Lower leg skin (tissue), 3 donors: Measurements from ENCODE around the gene DIS3L2.
"Not testable (repeated sequence)": the region's sequence is repeated elsewhere in the genome, so short reads cannot be mapped to it uniquely, and the experiment has no call there.

Source experiments
- POLR2A ChIP-seq, 2 donors: fragments of 450-650 bp; IDR thresholded peaks; one replicate each; pipeline ENCODE4 v1.6.1; 2016 to 2017; ENCODE audit warnings: antibody characterized with exemption in 2 of 2, mild to moderate bottlenecking in 1 of 2, moderate library complexity in 1 of 2
- TF ChIP-seq, protein P1 (sequence below), 3 donors: fragments of 450-650 bp; IDR thresholded peaks; one replicate each; pipeline ENCODE4 v1.5.1; 2016; ENCODE audit warnings: antibody characterized with exemption in 3 of 3, mild to moderate bottlenecking in 3 of 3, moderate library complexity in 2 of 3

GRCh38 chr2:232379610-232380590 lies 418.4 kb downstream of the DIS3L2 start:
- TF ChIP-seq, protein P1, sequence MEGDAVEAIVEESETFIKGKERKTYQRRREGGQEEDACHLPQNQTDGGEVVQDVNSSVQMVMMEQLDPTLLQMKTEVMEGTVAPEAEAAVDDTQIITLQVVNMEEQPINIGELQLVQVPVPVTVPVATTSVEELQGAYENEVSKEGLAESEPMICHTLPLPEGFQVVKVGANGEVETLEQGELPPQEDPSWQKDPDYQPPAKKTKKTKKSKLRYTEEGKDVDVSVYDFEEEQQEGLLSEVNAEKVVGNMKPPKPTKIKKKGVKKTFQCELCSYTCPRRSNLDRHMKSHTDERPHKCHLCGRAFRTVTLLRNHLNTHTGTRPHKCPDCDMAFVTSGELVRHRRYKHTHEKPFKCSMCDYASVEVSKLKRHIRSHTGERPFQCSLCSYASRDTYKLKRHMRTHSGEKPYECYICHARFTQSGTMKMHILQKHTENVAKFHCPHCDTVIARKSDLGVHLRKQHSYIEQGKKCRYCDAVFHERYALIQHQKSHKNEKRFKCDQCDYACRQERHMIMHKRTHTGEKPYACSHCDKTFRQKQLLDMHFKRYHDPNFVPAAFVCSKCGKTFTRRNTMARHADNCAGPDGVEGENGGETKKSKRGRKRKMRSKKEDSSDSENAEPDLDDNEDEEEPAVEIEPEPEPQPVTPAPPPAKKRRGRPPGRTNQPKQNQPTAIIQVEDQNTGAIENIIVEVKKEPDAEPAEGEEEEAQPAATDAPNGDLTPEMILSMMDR (IDR thresholded peaks at IDR 0.05) = not testable (repeated sequence)
- TF ChIP-seq POLR2A (IDR thresholded peaks at IDR 0.05) = not testable (repeated sequence)
